Neural cell (in vitro differentiated cells): ENCODE measurements around the gene PIK3AP1. TPM values are rescaled to one million over a fixed set of nuclear protein-coding genes. Genes with fewer than 3 reads are reported as not detected.
"Not testable (repeated sequence)": the region's sequence is repeated elsewhere in the genome, so short reads cannot be mapped to it uniquely, and the experiment has no call there.

Experiments
- H2AFZ ChIP-seq: fragments of 200-600, 300-800 bp; sonication (generic), shearing (Covaris generic); 2 replicates; pipeline ENCODE4 v1.6.0; 2014; ENCODE audit warnings: low read depth, mild to moderate bottlenecking, antibody characterized with exemption, low read length, moderate library complexity
- H3F3A ChIP-seq: fragments of 200-600 bp; shearing (Covaris generic); 2 replicates; pipeline ENCODE4 v1.6.1; 2016; ENCODE audit warnings: mild to moderate bottlenecking, moderate library complexity, mixed read lengths, antibody characterized with exemption, low read length; ENCODE audit not compliant: insufficient read depth, poor library complexity, severe bottlenecking
- H3K27ac ChIP-seq: fragments of 200-600, 300-800 bp; sonication (generic), shearing (Covaris generic); 2 replicates; pipeline ENCODE4 v1.5.1; 2014; ENCODE audit warnings: mild to moderate bottlenecking, low read length, moderate library complexity
- H3K27me3 ChIP-seq: fragments of 300-800, 200-600 bp; sonication (generic), shearing (Covaris generic); 2 replicates; pipeline ENCODE4 v1.6.0; 2014; ENCODE audit warnings: mild to moderate bottlenecking, low read depth, low read length, moderate library complexity; ENCODE audit not compliant: insufficient read depth
- H3K36me3 ChIP-seq: fragments of 300-800, 200-600 bp; sonication (generic), shearing (Covaris generic); 2 replicates; pipeline ENCODE4 v1.5.1; 2014; ENCODE audit warnings: mild to moderate bottlenecking, antibody characterized with exemption, low read length, moderate library complexity; ENCODE audit not compliant: insufficient read depth
- H3K4me2 ChIP-seq: fragments of 300-800, 200-600 bp; sonication (generic), shearing (Covaris generic); 2 replicates; pipeline ENCODE4 v1.6.0; 2014; ENCODE audit warnings: mild to moderate bottlenecking, low read length
- H3K4me3 ChIP-seq: fragments of 300-800, 200-600 bp; sonication (generic), shearing (Covaris generic); 2 replicates; pipeline ENCODE4 v1.5.1; 2014; ENCODE audit warnings: mild to moderate bottlenecking, low read length, moderate library complexity
- H3K79me2 ChIP-seq: fragments of 200-600 bp; shearing (Covaris generic); replicated peaks from 2 replicates; pipeline ENCODE4 v1.6.0; 2014; ENCODE audit warnings: mild to moderate bottlenecking, low read length, moderate library complexity; ENCODE audit not compliant: insufficient read depth
- H3K9ac ChIP-seq: fragments of 300-800, 200-600 bp; sonication (generic), shearing (Covaris generic); 2 replicates; pipeline ENCODE4 v1.6.1; 2016; ENCODE audit warnings: mild to moderate bottlenecking, low read length, mixed read lengths
- H3K9me2 ChIP-seq: fragments of 200-600 bp; shearing (Covaris generic); 2 replicates; pipeline ENCODE4 v1.6.1; 2016; ENCODE audit warnings: mild to moderate bottlenecking, low read length, mixed read lengths; ENCODE audit not compliant: insufficient read depth
- H3K9me3 ChIP-seq: fragments of 200-600, 300-800 bp; sonication (generic), shearing (Covaris generic); 2 replicates; pipeline ENCODE4 v1.6.1; 2016; ENCODE audit warnings: mild to moderate bottlenecking, mixed run types, low read length, moderate library complexity, mixed read lengths
- H4K20me1 ChIP-seq: fragments of 200-600 bp; shearing (Covaris generic); 2 replicates; pipeline ENCODE4 v1.6.1; 2016; ENCODE audit warnings: mild to moderate bottlenecking, mixed run types; ENCODE audit not compliant: insufficient read depth
- CTCF ChIP-seq: fragments of 450-650 bp; IDR thresholded peaks from 2 replicates; pipeline ENCODE4 v1.5.1; 2014; ENCODE audit warnings: antibody characterized with exemption, mild to moderate bottlenecking, moderate library complexity; ENCODE audit not compliant: poor library complexity, severe bottlenecking
- EP300 ChIP-seq: fragments of 450-650 bp; conservative IDR thresholded peaks from 2 replicates; pipeline ENCODE4 v1.6.1; 2014; ENCODE audit warnings: antibody characterized with exemption, mild to moderate bottlenecking, moderate library complexity; ENCODE audit not compliant: poor library complexity, severe bottlenecking
- EZH2 ChIP-seq: fragments of 200-600, 300-800 bp; shearing (Covaris generic), sonication (generic); IDR thresholded peaks from 2 replicates; pipeline ENCODE4 v1.6.1; 2014; ENCODE audit warnings: antibody characterized with exemption, low read length, borderline replicate concordance, mild to moderate bottlenecking; ENCODE audit not compliant: insufficient read depth, poor library complexity, severe bottlenecking
- MXI1 ChIP-seq: fragments of 450-650 bp; conservative IDR thresholded peaks from 2 replicates; pipeline ENCODE4 v1.6.1; 2014; ENCODE audit warnings: antibody characterized with exemption, mild to moderate bottlenecking; ENCODE audit not compliant: poor library complexity, severe bottlenecking
- POLR2AphosphoS5 ChIP-seq: IDR thresholded peaks from 2 replicates; pipeline ENCODE4 v1.6.1; 2012
- RAD21 ChIP-seq: fragments of 450-650 bp; conservative IDR thresholded peaks from 2 replicates; pipeline ENCODE4 v1.6.1; 2014; ENCODE audit warnings: antibody characterized with exemption, mild to moderate bottlenecking, moderate library complexity
- REST ChIP-seq: IDR thresholded peaks from 2 replicates; pipeline ENCODE4 v1.6.1; 2012; ENCODE audit warnings: borderline replicate concordance
- SMC3 ChIP-seq: fragments of 450-650 bp; conservative IDR thresholded peaks from 2 replicates; pipeline ENCODE4 v1.6.1; 2014; ENCODE audit warnings: antibody characterized with exemption, mild to moderate bottlenecking, moderate library complexity; ENCODE audit not compliant: poor library complexity
- TAF1 ChIP-seq: IDR thresholded peaks from 2 replicates; pipeline ENCODE4 v1.6.1; 2012; ENCODE audit warnings: low read depth
- polyA plus RNA-seq: library from polyadenylated mRNA; depleted of rRNA; stranded (reverse); fragments of >200 nt; gene quantifications from 2 replicates; pipeline ENCODE4 v1.2.3, GENCODE V29; 2014

Gene PIK3AP1
- polyA plus RNA-seq, 1 donor from 2014 or later, result 0.05 TPM

GRCh38 chr10:96700374-96701099, 19.8 kb downstream of the PIK3AP1 start:
- H4K20me1 ChIP-seq, result no peaks in the 10 kb centered on the region
- H3K4me2 ChIP-seq, result no peak overlapping the region
- no peaks in the 10 kb centered on the region for H3K9me2 ChIP-seq
- H3K79me2 ChIP-seq, result no peaks in the 10 kb centered on the region
- no peak overlapping the region for H3K9ac ChIP-seq
- H3K27me3 ChIP-seq, result no peaks in the 10 kb centered on the region
- H3K4me3 ChIP-seq, result no peak overlapping the region
- TF ChIP-seq REST, result no peak
- no peak for TF ChIP-seq POLR2AphosphoS5
- no peak for TF ChIP-seq EP300
- no peak for TF ChIP-seq MXI1
- TF ChIP-seq SMC3, result no peak
- TF ChIP-seq TAF1, result no peak
- TF ChIP-seq CTCF, result no peak
- no peak for TF ChIP-seq EZH2
- TF ChIP-seq RAD21, result no peak
- no peak overlapping the region for H3K27ac ChIP-seq
- no peaks in the 10 kb centered on the region for H3K9me3 ChIP-seq
- H3K36me3 ChIP-seq, result no peaks in the 10 kb centered on the region
- H3F3A ChIP-seq, result no peaks in the 10 kb centered on the region
- H2AFZ ChIP-seq, result no peak overlapping the region

GRCh38 chr10:96699613-96700012, 20.7 kb downstream of the PIK3AP1 start:
- H3K9me3 ChIP-seq, result no peaks in the 10 kb centered on the region
- TF ChIP-seq CTCF, result no peak
- TF ChIP-seq POLR2AphosphoS5, result no peak
- no peaks in the 10 kb centered on the region for H3K36me3 ChIP-seq
- no peak overlapping the region for H3K4me3 ChIP-seq
- no peak overlapping the region for H2AFZ ChIP-seq
- H3K9me2 ChIP-seq, result no peaks in the 10 kb centered on the region
- no peaks in the 10 kb centered on the region for H3K27me3 ChIP-seq
- no peaks in the 10 kb centered on the region for H4K20me1 ChIP-seq
- H3K79me2 ChIP-seq, result no peaks in the 10 kb centered on the region
- H3F3A ChIP-seq, result no peaks in the 10 kb centered on the region
- no peak overlapping the region for H3K4me2 ChIP-seq
- no peak overlapping the region for H3K27ac ChIP-seq
- no peak overlapping the region for H3K9ac ChIP-seq

GRCh38 chr10:96698305-96698704, 22.0 kb downstream of the PIK3AP1 start:
- H3K36me3 ChIP-seq, H3K79me2 ChIP-seq, H3K27me3 ChIP-seq, H2AFZ ChIP-seq, H3K9me3 ChIP-seq, H4K20me1 ChIP-seq, H3F3A ChIP-seq, H3K9ac ChIP-seq, H3K4me2 ChIP-seq, H3K9me2 ChIP-seq, H3K4me3 ChIP-seq, H3K27ac ChIP-seq: not testable (repeated sequence)
